OCI-LY3 (cell line): Measurements from ENCODE around the gene IGF2.

ENCODE experiments used
- H2AFZ ChIP-seq: fragments of 200-600, 300-600 bp; shearing (Covaris generic); 2 replicates; pipeline ENCODE4 v1.6.0; 2014; ENCODE audit warnings: antibody characterized with exemption, low read depth, low read length
- H3K27ac ChIP-seq: fragments of 200-600, 300-600 bp; sonication (generic); 2 replicates; pipeline ENCODE4 v1.5.1; 2014; ENCODE audit warnings: mild to moderate bottlenecking, low read length, moderate library complexity, mixed read lengths
- H3K27me3 ChIP-seq: fragments of 200-600, 300-600 bp; sonication (generic); 2 replicates; pipeline ENCODE4 v1.6.1; 2014; ENCODE audit warnings: low read depth, low read length, mixed read lengths
- H3K36me3 ChIP-seq: fragments of 200-600, 300-600 bp; sonication (generic); replicated peaks from 2 replicates; pipeline ENCODE3; 2014; ENCODE audit warnings: low read depth, low read length, mixed read lengths
- H3K4me1 ChIP-seq: fragments of 300-600, 200-600 bp; sonication (generic); 2 replicates; pipeline ENCODE4 v1.6.1; 2014; ENCODE audit warnings: low read length, mixed read lengths
- H3K4me2 ChIP-seq: fragments of 200-600, 300-600 bp; sonication (generic); 2 replicates; pipeline ENCODE4 v1.6.1; 2014; ENCODE audit warnings: low read length, mixed read lengths
- H3K4me3 ChIP-seq: fragments of 300-600, 200-600 bp; sonication (generic); 2 replicates; pipeline ENCODE4 v1.5.1; 2014; ENCODE audit warnings: antibody characterized with exemption, mild to moderate bottlenecking, low read length, moderate library complexity
- H3K79me2 ChIP-seq: fragments of 300-600, 200-600 bp; shearing (Covaris generic); 2 replicates; pipeline ENCODE4 v1.6.1; 2014; ENCODE audit warnings: mild to moderate bottlenecking, low read length, mixed read lengths
- H3K9ac ChIP-seq: fragments of 300-600, 200-600 bp; shearing (Covaris generic); 2 replicates; pipeline ENCODE4 v1.6.0; 2014; ENCODE audit warnings: mild to moderate bottlenecking, low read length, moderate library complexity
- H3K9me3 ChIP-seq: fragments of 200-600, 300-600 bp; shearing (Covaris generic); 2 replicates; pipeline ENCODE4 v1.6.1; 2014; ENCODE audit warnings: low read length, mixed read lengths; ENCODE audit not compliant: insufficient read depth
- H4K20me1 ChIP-seq: fragments of 200-600, 300-600 bp; sonication (generic); 2 replicates; pipeline ENCODE4 v1.6.1; 2016; ENCODE audit warnings: low read length, mixed read lengths; ENCODE audit not compliant: insufficient read depth
- EZH2phosphoT487 ChIP-seq: fragments of 200-600 bp; shearing (Covaris generic); IDR thresholded peaks from 2 replicates; pipeline ENCODE4 v1.6.1; 2018; ENCODE audit warnings: antibody characterized with exemption, mixed run types, low read depth
- TF ChIP-seq, protein P1 (sequence below): fragments of 200-600, 300-600 bp; sonication (generic); IDR thresholded peaks from 2 replicates; pipeline ENCODE4 v1.5.1; 2014; ENCODE audit warnings: antibody characterized with exemption, low read length, low read depth

The IGF2 gene

DNA sequence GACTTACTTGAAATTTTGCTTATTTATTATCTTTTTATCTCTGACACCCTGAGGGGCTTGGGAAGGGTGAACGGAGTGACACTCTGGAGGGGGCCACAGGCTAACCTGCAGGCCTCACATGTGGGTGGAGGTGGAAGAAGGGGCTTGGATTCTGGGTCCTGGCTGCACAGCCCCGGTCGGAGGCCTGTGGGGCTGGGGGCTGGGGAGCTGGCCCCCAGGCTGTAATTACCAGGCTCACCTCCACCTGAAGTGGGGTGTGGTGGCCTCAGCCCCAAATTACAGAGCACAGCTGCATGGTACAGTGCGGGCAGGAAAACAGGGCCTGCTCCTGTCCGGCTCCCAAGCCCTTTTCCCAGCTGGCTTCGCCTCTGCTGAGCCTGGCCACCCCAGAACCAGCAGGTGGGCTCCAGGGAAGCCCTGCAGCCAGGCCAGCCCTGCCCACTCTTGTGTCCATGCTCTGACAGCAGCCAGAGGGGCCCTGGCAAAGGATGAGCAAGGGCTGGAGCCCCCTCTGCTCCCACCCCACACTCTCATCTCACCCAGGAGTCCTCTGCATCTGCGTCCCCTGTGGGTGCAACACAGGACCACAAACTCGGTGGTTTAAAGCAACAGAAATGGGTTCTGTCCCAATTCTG, 48.0 kb downstream of the IGF2 start:
- no peaks in the 10 kb centered on the region for H3K79me2 ChIP-seq

DNA sequence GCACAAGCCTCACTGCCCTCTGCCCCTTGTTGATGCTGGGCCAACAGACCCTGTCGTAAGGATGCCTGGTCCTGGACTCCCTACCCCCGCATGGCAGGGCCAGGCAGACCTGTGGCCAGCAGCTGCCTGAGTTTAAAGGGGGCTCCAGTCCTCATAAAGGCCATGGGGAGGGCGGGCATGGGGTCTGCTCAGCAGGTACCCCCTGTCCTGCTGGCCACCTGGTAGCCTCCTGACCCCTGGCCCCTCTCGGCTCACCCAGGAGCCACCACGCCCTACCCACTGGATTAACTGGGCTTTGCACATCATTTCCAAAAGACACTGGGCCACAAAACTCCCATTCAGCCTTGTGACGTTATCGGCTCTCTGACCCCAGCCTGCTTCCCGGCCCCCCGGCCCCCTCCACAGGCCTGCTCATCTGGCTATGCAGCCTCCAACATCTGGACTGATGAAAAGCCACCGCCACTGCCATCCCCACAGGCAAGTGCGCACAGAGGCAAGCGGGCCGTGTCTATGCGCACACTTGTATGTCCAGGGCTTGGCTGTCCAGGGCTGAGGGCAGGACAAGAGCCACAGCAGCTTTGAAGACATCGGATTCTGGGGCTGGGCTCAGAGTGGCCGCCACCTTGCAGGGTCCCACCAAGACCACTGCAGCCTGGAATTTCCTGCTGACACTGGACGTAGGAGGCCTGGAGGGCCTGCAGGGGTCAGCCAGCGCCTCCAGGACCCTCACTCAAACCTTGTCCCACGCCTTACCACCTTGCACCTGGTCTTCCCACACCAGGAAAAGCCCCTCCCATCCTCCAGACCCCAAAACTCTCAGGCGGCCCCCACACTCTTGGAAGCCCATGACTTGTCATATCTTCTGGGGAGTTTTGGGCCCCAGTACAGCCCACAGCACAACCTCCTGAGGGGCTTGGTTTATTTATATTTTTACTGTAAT, 48.7 kb downstream of the IGF2 start:
- no peaks in the 10 kb centered on the region for H3K79me2 ChIP-seq
- H3K4me2 ChIP-seq = no peak overlapping the region
- no peak for TF ChIP-seq EZH2phosphoT487
- TF ChIP-seq, protein P1, sequence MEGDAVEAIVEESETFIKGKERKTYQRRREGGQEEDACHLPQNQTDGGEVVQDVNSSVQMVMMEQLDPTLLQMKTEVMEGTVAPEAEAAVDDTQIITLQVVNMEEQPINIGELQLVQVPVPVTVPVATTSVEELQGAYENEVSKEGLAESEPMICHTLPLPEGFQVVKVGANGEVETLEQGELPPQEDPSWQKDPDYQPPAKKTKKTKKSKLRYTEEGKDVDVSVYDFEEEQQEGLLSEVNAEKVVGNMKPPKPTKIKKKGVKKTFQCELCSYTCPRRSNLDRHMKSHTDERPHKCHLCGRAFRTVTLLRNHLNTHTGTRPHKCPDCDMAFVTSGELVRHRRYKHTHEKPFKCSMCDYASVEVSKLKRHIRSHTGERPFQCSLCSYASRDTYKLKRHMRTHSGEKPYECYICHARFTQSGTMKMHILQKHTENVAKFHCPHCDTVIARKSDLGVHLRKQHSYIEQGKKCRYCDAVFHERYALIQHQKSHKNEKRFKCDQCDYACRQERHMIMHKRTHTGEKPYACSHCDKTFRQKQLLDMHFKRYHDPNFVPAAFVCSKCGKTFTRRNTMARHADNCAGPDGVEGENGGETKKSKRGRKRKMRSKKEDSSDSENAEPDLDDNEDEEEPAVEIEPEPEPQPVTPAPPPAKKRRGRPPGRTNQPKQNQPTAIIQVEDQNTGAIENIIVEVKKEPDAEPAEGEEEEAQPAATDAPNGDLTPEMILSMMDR = no peak
- H3K9me3 ChIP-seq = no peaks in the 10 kb centered on the region
- H2AFZ ChIP-seq = no peak overlapping the region
- H3K36me3 ChIP-seq = no peaks in the 10 kb centered on the region
- H3K4me3 ChIP-seq = no peak overlapping the region
- no peaks in the 10 kb centered on the region for H4K20me1 ChIP-seq
- no peaks in the 10 kb centered on the region for H3K4me1 ChIP-seq
- no peak overlapping the region for H3K9ac ChIP-seq
- H3K27me3 ChIP-seq = 0 out of 2 replicates have a peak, but pooled peaks cover 5% of the 10 kb centered on the region
- H3K27ac ChIP-seq = no peak overlapping the region

More for the DNA sequence above, 48.0 kb downstream of the IGF2 start:
- no peaks in the 10 kb centered on the region for H3K36me3 ChIP-seq
- no peaks in the 10 kb centered on the region for H3K4me1 ChIP-seq
- H3K27ac ChIP-seq = no peak overlapping the region
- no peak for TF ChIP-seq EZH2phosphoT487
- TF ChIP-seq, protein P1 = no peak
- H3K9ac ChIP-seq = no peak overlapping the region
- 0 out of 2 replicates have a peak, but pooled peaks cover 5% of the 10 kb centered on the region for H3K27me3 ChIP-seq
- no peaks in the 10 kb centered on the region for H4K20me1 ChIP-seq
- no peak overlapping the region for H2AFZ ChIP-seq
- H3K4me3 ChIP-seq = no peak overlapping the region
- H3K4me2 ChIP-seq = no peak overlapping the region
- H3K9me3 ChIP-seq = no peaks in the 10 kb centered on the region

DNA sequence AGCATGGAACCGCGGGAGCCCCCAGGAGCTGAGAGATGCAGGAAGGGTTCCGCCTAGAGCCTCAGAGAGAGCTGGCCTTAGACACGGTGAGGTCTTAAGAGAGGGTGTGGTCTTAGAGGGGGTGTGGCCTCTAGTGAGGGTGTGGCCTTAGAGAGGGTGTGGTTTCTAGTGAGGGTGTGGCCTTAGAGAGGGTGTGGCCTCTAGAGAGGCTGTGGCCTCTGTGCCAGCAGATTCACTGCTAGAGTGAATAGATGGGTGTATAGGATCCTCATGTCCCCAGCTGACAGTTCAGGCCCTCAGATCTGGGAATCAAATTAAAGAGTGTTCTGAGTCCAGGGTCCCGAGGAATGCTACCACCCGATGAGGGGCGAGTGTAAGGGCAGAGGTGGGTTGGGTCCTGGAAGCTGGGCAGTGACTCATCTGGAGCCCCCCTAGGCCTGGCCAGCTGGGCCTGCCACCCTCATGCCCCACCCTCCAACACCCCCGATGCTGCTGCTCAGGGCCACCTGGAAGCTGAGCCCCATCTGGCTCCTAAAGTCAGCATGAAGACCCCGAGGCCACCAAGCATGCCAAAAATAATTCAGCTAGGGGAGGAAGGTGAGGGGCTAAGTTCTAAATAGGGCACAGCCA, 49.5 kb downstream of the IGF2 start:
- no peak overlapping the region for H2AFZ ChIP-seq
- no peaks in the 10 kb centered on the region for H3K4me1 ChIP-seq
- no peaks in the 10 kb centered on the region for H3K79me2 ChIP-seq
- H3K9me3 ChIP-seq = no peaks in the 10 kb centered on the region
- H3K4me3 ChIP-seq = no peak overlapping the region
- no peaks in the 10 kb centered on the region for H4K20me1 ChIP-seq
- no peak overlapping the region for H3K4me2 ChIP-seq
- no peak overlapping the region for H3K27ac ChIP-seq
- no peak overlapping the region for H3K9ac ChIP-seq
- 0 out of 2 replicates have a peak, but pooled peaks cover 5% of the 10 kb centered on the region for H3K27me3 ChIP-seq
- TF ChIP-seq EZH2phosphoT487 = no peak
- TF ChIP-seq, protein P1 = no peak
- H3K36me3 ChIP-seq = no peaks in the 10 kb centered on the region
